Measurements from ENCODE around the gene SH3PXD2A. TPM values are rescaled to one million over a fixed set of nuclear protein-coding genes. Genes with fewer than 3 reads are reported as not detected.

The SH3PXD2A gene
- total and polyA plus RNA-seq, 8 donors: 3.9 to 16.4 (median 8.0) TPM

- WGBS, 2 donors: 95 to 97% methylated on average over 7 of the region's 7 CpGs
- no peak for DNase-seq
- no peak overlapping the region for H3K27ac ChIP-seq
- peaks cover 0 to 43% (median 0%) of the 10 kb centered on the region in 3 donors for H3K36me3 ChIP-seq
- no peak overlapping the region for H3K4me3 ChIP-seq
- intact Hi-C loops (cut with DNase I): loop anchor here in 2 of 3 donors (10.0 kb wide), 3 partner anchors 175 to 335 kb away; no protein-coding TSS in a partner anchor
- no peaks in the 10 kb centered on the region for H3K4me1 ChIP-seq
- no peaks in the 10 kb centered on the region for H3K9me3 ChIP-seq
- no peak for ATAC-seq
- FAIRE-seq: no peak
- no peaks in the 10 kb centered on the region for H3K27me3 ChIP-seq
- no peak for TF ChIP-seq CTCF (IDR thresholded peaks at IDR 0.05)
Observed at GRCh38 chr10:103879831-103880230, 24.5 kb upstream of the SH3PXD2A start.

GRCh38 chr10:103879409-103879808 is 24.0 kb upstream of the SH3PXD2A start:
- no peak overlapping the region for H3K4me3 ChIP-seq
- no peaks in the 10 kb centered on the region for H3K27me3 ChIP-seq
- intact Hi-C loops (cut with DNase I): loop anchor here in 2 of 3 donors (10.0 kb wide), 2 partner anchors 175 to 265 kb away; no protein-coding TSS in a partner anchor
- TF ChIP-seq CTCF (IDR thresholded peaks at IDR 0.05): no peak
- no peak overlapping the region for H3K27ac ChIP-seq
- FAIRE-seq (no peak), ATAC-seq (no peak), DNase-seq (no peak)
- peaks cover 0 to 43% (median 0%) of the 10 kb centered on the region in 3 donors for H3K36me3 ChIP-seq
- H3K9me3 ChIP-seq: no peaks in the 10 kb centered on the region
- WGBS, 2 donors: 84 to 91% methylated on average over 9 of the region's 9 CpGs
- H3K4me1 ChIP-seq: no peaks in the 10 kb centered on the region

- ATAC-seq (no peak), DNase-seq (no peak), FAIRE-seq (no peak)
- 93 to 97% methylated on average over 1 of the region's 1 CpG for WGBS, 2 donors
- intact Hi-C loops (cut with DNase I): loop anchor here in 2 of 3 donors (10.0 kb wide), 2 partner anchors 173 to 263 kb away; no protein-coding TSS in a partner anchor
- Histone ChIP-seq H3K27ac (no peak overlapping the region), H3K36me3 (peaks cover 0 to 42% (median 0%) of the 10 kb centered on the region in 3 donors), H3K9me3 (no peaks in the 10 kb centered on the region), H3K27me3 (no peaks in the 10 kb centered on the region), H3K4me1 (no peaks in the 10 kb centered on the region), H3K4me3 (no peak overlapping the region)
- TF ChIP-seq CTCF (IDR thresholded peaks at IDR 0.05): no peak
Observed at GRCh38 chr10:103877861-103878260, 22.5 kb upstream of the SH3PXD2A start.

- H3K27me3 ChIP-seq: no peaks in the 10 kb centered on the region
- no peaks in the 10 kb centered on the region for H3K9me3 ChIP-seq
- H3K36me3 ChIP-seq: peaks cover 0 to 32% (median 0%) of the 10 kb centered on the region in 3 donors
- no peak overlapping the region for H3K27ac ChIP-seq
- no peak for TF ChIP-seq CTCF (IDR thresholded peaks at IDR 0.05)
- FAIRE-seq (no peak), DNase-seq (no peak), ATAC-seq (no peak)
- no peak overlapping the region for H3K4me3 ChIP-seq
- no peaks in the 10 kb centered on the region for H3K4me1 ChIP-seq
- intact Hi-C loops (cut with DNase I): loop anchor here in 2 of 3 donors (10.0 kb wide), 2 partner anchors 171 to 261 kb away; no protein-coding TSS in a partner anchor
- 84 to 92% methylated on average over 5 of the region's 5 CpGs for WGBS, 2 donors
Observed at GRCh38 chr10:103876155-103876554, 20.8 kb upstream of the SH3PXD2A start.

GRCh38 chr10:103874730-103875129 is 19.4 kb upstream of the SH3PXD2A start:
- 26 to 38% methylated on average over 6 of the region's 6 CpGs for WGBS, 2 donors
- Histone ChIP-seq H3K36me3 (peaks cover 0 to 21% (median 0%) of the 10 kb centered on the region in 3 donors), H3K27me3 (no peaks in the 10 kb centered on the region), H3K27ac (no peak overlapping the region), H3K4me3 (no peak overlapping the region), H3K4me1 (no peaks in the 10 kb centered on the region), H3K9me3 (no peaks in the 10 kb centered on the region)
- FAIRE-seq (no peak), DNase-seq (no peak), ATAC-seq (peak in 3 of 4 donors; percentile 23 to 64 (median 39))
- intact Hi-C loops (cut with DNase I): loop anchor here (5.0 to 10.0 kb wide), 3 partner anchors 162 to 260 kb away; no protein-coding TSS in a partner anchor
- no peak for TF ChIP-seq CTCF (IDR thresholded peaks at IDR 0.05)

All from pancreas (tissue), 10 donors.